C4-2B (cell line): ENCODE measurements around the gene MPZL2.

Experiments
- H3K27ac ChIP-seq: fragments of 450-650 bp; 2 replicates; pipeline ENCODE4 v1.5.1; 2017
- CTCF ChIP-seq: fragments of 450-650 bp; conservative IDR thresholded peaks from 2 replicates; pipeline ENCODE4 v1.5.1; 2017; ENCODE audit warnings: mild to moderate bottlenecking
- ZFX ChIP-seq: fragments of 450-650 bp; IDR thresholded peaks from 2 replicates; pipeline ENCODE4 v1.6.1; 2017

Gene MPZL2

GRCh38 chr11:118259138-118259537 lies 5.0 kb downstream of the MPZL2 start:
- TF ChIP-seq ZFX (no peak), CTCF (no peak)
- H3K27ac ChIP-seq: no peak overlapping the region

- TF ChIP-seq CTCF (peak; percentile 44), ZFX (no peak)
- H3K27ac ChIP-seq: no peak overlapping the region
These were observed 5.7 kb downstream of the MPZL2 start for GRCh38 chr11:118258410-118258809.

- TF ChIP-seq ZFX: no peak
- H3K27ac ChIP-seq: no peak overlapping the region
These were observed 11.4 kb downstream of the MPZL2 start for GRCh38 chr11:118252688-118253087.

DNA sequence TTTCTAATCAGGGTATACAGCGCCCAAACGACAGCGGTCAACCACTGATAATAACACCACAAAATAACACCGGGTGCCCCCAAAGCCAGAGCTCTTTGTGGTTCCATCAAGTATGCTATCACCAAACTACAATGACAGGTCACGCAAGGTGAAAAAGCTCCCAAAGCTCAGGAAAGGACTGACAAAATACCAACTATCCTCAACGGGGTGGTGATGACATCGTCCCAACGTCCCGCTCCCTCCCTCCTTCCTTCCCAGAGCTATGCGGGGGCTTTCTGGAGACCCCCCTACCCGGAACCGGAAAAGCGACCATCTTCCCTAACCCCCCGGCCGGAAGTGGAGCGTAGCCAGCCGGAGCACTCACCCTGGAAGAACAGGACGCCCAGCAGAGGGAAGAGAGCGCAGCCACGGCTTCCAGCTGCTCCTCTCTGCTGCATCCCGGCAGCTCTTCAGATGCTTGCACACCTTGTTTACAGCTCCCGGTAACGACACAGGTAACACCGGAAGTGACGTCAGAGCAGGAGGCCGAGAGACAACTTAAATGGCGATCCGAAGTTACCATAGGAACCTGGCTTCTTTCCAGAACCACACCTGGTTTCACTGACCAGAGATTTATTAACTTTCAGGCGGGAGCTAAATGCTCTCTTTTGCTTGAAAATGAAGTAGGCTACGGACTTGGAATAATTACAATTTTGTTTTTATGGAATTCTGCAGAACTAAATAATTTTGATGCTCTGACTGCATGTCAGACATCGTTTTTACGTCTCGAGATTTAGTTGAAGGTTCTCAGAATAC lies 12.0 kb downstream of the MPZL2 start, which contains the start of gene MPZL3:
Gene MPZL3 (minus strand): TSS at position 508 of the 795 bp plus-strand sequence. CDS start 71 bp downstream, at position 437.
- TF ChIP-seq ZFX (no peak), CTCF (no peak)
- H3K27ac ChIP-seq: peak within 1 kb of the TSS; percentile 79

- TF ChIP-seq CTCF (no peak), ZFX (no peak)
- H3K27ac ChIP-seq: no peak overlapping the region
These were observed 17.1 kb downstream of the MPZL2 start for GRCh38 chr11:118247041-118247440.

- no peak for TF ChIP-seq ZFX
- no peak for TF ChIP-seq CTCF
- no peak overlapping the region for H3K27ac ChIP-seq
These were observed 18.0 kb downstream of the MPZL2 start for GRCh38 chr11:118245936-118246562.

DNA sequence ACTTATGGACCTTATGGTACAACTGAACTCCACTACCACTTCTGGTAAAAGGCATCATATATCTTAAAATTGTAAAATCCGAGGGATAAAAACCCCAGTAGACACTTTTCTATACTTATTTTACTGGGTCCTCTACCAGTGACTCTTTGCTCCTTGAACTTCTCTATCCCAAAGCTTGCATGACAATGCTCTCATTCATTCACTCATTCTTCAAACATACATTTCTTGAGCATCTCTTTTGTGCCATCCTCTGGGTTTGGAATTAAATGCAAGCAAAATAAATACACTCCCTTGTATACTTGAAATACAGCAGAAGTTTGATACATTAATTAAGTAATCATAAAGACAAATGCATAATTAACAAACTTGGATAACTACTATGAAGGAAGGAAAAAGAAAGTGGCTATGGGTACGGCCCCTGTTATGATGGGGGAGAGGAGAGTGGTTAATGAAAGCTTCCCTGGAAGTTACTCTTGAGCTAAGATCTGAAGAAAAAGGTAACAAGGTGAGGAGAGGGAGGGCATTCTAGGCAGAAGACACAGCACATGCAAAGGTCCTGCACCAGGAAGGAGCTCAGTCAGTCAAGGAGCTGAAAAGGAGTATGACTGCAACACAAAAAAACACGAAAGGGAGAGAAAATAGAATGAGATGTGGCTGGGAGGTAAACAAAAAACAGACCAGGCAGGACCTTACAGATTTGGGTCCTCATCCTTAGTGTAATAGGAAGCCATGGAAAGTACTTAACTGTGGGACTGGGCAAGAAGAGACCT lies 19.9 kb downstream of the MPZL2 start:
- no peak overlapping the region for H3K27ac ChIP-seq
- TF ChIP-seq ZFX: no peak
- no peak for TF ChIP-seq CTCF
